HG02938 (cell line): ENCODE data around the gene CASKIN1.

Experiments used
- ATAC-seq: cut with Tn5 transposase; IDR thresholded peaks from one replicate; pipeline ENCODE4 v1.9.1; 2021; ENCODE audit warnings: mild to moderate bottlenecking, moderate library complexity; ENCODE audit not compliant: unreplicated experiment

CASKIN1 gene

GRCh38 chr16:2160915-2161551 lies 35.4 kb downstream of the CASKIN1 start:
- ATAC-seq, result no peak

GRCh38 chr16:2159175-2159838 lies 37.1 kb downstream of the CASKIN1 start:
- no peak for ATAC-seq

GRCh38 chr16:2158262-2158638 lies 38.2 kb downstream of the CASKIN1 start:
- ATAC-seq, result no peak

GRCh38 chr16:2157480-2158261 lies 38.7 kb downstream of the CASKIN1 start:
- ATAC-seq, result no peak

- ATAC-seq, result no peak
Measured at GRCh38 chr16:2156849-2157224, 39.6 kb downstream of the CASKIN1 start.

GRCh38 chr16:2155977-2156848 lies 40.2 kb downstream of the CASKIN1 start:
- no peak for ATAC-seq

- peak; percentile 93 for ATAC-seq
Measured at GRCh38 chr16:2155091-2155950, 41.1 kb downstream of the CASKIN1 start, which contains the start of gene TRAF7. TRAF7 (plus strand) TSS chr16:2155782; CDS start chr16:2163921, 8,139 bp downstream.

- no peak for ATAC-seq
Measured at GRCh38 chr16:2154533-2155090, 41.8 kb downstream of the CASKIN1 start.

- ATAC-seq, result no peak
Measured at GRCh38 chr16:2152695-2153506, 43.5 kb downstream of the CASKIN1 start.

GRCh38 chr16:2151188-2152091 lies 45.0 kb downstream of the CASKIN1 start:
- ATAC-seq, result no peak

GRCh38 chr16:2150418-2151187 lies 45.8 kb downstream of the CASKIN1 start:
- ATAC-seq, result no peak

GRCh38 chr16:2149630-2150417 lies 46.6 kb downstream of the CASKIN1 start:
- ATAC-seq, result no peak

GRCh38 chr16:2148714-2149629 lies 47.4 kb downstream of the CASKIN1 start:
- ATAC-seq, result no peak

GRCh38 chr16:2147981-2148671 lies 48.3 kb downstream of the CASKIN1 start, which contains the start of gene RAB26:
RAB26 (plus strand) TSS chr16:2148625; CDS start chr16:2148784, 159 bp downstream.
- no peak for ATAC-seq
